ENCODE results near the gene IFNAR1.

The IFNAR1 gene

GRCh38 chr21:33345751-33346238 lies 21.0 kb downstream of the IFNAR1 start:
- Histone ChIP-seq H3K27ac (ENCODE audit: low read length) (no peak overlapping the region), H3K27me3 (ENCODE audit: control insufficient read depth, insufficient read depth, low read length) (no peaks in the 10 kb centered on the region), H3K36me3 (ENCODE audit: control insufficient read depth, insufficient read depth, low read length) (no peaks in the 10 kb centered on the region; the same call in 1 of the 2 replicates), H3K4me1 (ENCODE audit: control insufficient read depth, insufficient read depth, low read length) (no peaks in the 10 kb centered on the region), H3K9me3 (ENCODE audit: control insufficient read depth, insufficient read depth, low read length) (no peaks in the 10 kb centered on the region), H3K4me3 (ENCODE audit: low read length) (no peak overlapping the region)
- no CpG with 5 or more reads among the region's 5 CpGs for WGBS (ENCODE audit: insufficient coverage, insufficient read length)
- DNase-seq (ENCODE audit: low read depth, low spot score), result no peak

GRCh38 chr21:33348706-33349105 lies 23.9 kb downstream of the IFNAR1 start:
- Histone ChIP-seq H3K36me3 (ENCODE audit: control insufficient read depth, insufficient read depth, low read length) (no peaks in the 10 kb centered on the region; the same call in 1 of the 2 replicates), H3K27me3 (ENCODE audit: control insufficient read depth, insufficient read depth, low read length) (no peaks in the 10 kb centered on the region), H3K4me3 (ENCODE audit: low read length) (no peak overlapping the region), H3K27ac (ENCODE audit: low read length) (no peak overlapping the region), H3K4me1 (ENCODE audit: control insufficient read depth, insufficient read depth, low read length) (no peaks in the 10 kb centered on the region), H3K9me3 (ENCODE audit: control insufficient read depth, insufficient read depth, low read length) (no peaks in the 10 kb centered on the region)
- DNase-seq (ENCODE audit: low read depth, low spot score), result no peak
- WGBS (ENCODE audit: insufficient coverage, insufficient read length), result no CpG with 5 or more reads among the region's 3 CpGs

GRCh38 chr21:33350676-33351075 lies 25.9 kb downstream of the IFNAR1 start:
- Histone ChIP-seq H3K4me3 (ENCODE audit: low read length) (no peak overlapping the region), H3K9me3 (ENCODE audit: control insufficient read depth, insufficient read depth, low read length) (no peaks in the 10 kb centered on the region), H3K4me1 (ENCODE audit: control insufficient read depth, insufficient read depth, low read length) (no peaks in the 10 kb centered on the region), H3K27ac (ENCODE audit: low read length) (no peak overlapping the region), H3K27me3 (ENCODE audit: control insufficient read depth, insufficient read depth, low read length) (no peaks in the 10 kb centered on the region), H3K36me3 (ENCODE audit: control insufficient read depth, insufficient read depth, low read length) (no peaks in the 10 kb centered on the region; the same call in 1 of the 2 replicates)
- no peak for DNase-seq (ENCODE audit: low read depth, low spot score)
- no CpG with 5 or more reads among the region's 3 CpGs for WGBS (ENCODE audit: insufficient coverage, insufficient read length)

GRCh38 chr21:33355355-33355754 lies 30.6 kb downstream of the IFNAR1 start:
- Histone ChIP-seq H3K36me3 (ENCODE audit: control insufficient read depth, insufficient read depth, low read length) (peaks cover 3% of the 10 kb centered on the region; the same call in 1 of the 2 replicates), H3K4me3 (ENCODE audit: low read length) (no peak overlapping the region)
- no CpG with 5 or more reads among the region's 6 CpGs for WGBS (ENCODE audit: insufficient coverage, insufficient read length)

GRCh38 chr21:33355996-33356395 lies 31.2 kb downstream of the IFNAR1 start:
- no peak overlapping the region for H3K27ac ChIP-seq (ENCODE audit: low read length)
- no peaks in the 10 kb centered on the region for H3K4me1 ChIP-seq (ENCODE audit: control insufficient read depth, insufficient read depth, low read length)
- DNase-seq (ENCODE audit: low read depth, low spot score), result no peak
- no peaks in the 10 kb centered on the region for H3K27me3 ChIP-seq (ENCODE audit: control insufficient read depth, insufficient read depth, low read length)
- peaks cover 3% of the 10 kb centered on the region; the same call in 1 of the 2 replicates for H3K36me3 ChIP-seq (ENCODE audit: control insufficient read depth, insufficient read depth, low read length)
- no peaks in the 10 kb centered on the region for H3K9me3 ChIP-seq (ENCODE audit: control insufficient read depth, insufficient read depth, low read length)
- H3K4me3 ChIP-seq (ENCODE audit: low read length), result no peak overlapping the region
- WGBS (ENCODE audit: insufficient coverage, insufficient read length), result no CpG with 5 or more reads among the region's 11 CpGs

More at GRCh38 chr21:33355355-33355754, 30.6 kb downstream of the IFNAR1 start:
- Histone ChIP-seq H3K27ac (ENCODE audit: low read length) (no peak overlapping the region), H3K9me3 (ENCODE audit: control insufficient read depth, insufficient read depth, low read length) (no peaks in the 10 kb centered on the region), H3K27me3 (ENCODE audit: control insufficient read depth, insufficient read depth, low read length) (no peaks in the 10 kb centered on the region), H3K4me1 (ENCODE audit: control insufficient read depth, insufficient read depth, low read length) (no peaks in the 10 kb centered on the region)
- DNase-seq (ENCODE audit: low read depth, low spot score), result no peak

GRCh38 chr21:33357177-33357576 lies 32.4 kb downstream of the IFNAR1 start:
- no CpG with 5 or more reads among the region's 8 CpGs for WGBS (ENCODE audit: insufficient coverage, insufficient read length)
- Histone ChIP-seq H3K4me3 (ENCODE audit: low read length) (no peak overlapping the region), H3K27me3 (ENCODE audit: control insufficient read depth, insufficient read depth, low read length) (no peaks in the 10 kb centered on the region), H3K36me3 (ENCODE audit: control insufficient read depth, insufficient read depth, low read length) (peaks cover 3% of the 10 kb centered on the region; the same call in 1 of the 2 replicates), H3K27ac (ENCODE audit: low read length) (no peak overlapping the region), H3K4me1 (ENCODE audit: control insufficient read depth, insufficient read depth, low read length) (peaks cover 2% of the 10 kb centered on the region; the same call in 1 of the 2 replicates), H3K9me3 (ENCODE audit: control insufficient read depth, insufficient read depth, low read length) (no peaks in the 10 kb centered on the region)
- no peak for DNase-seq (ENCODE audit: low read depth, low spot score)

- Histone ChIP-seq H3K4me1 (ENCODE audit: control insufficient read depth, insufficient read depth, low read length) (peaks cover 2% of the 10 kb centered on the region; the same call in 1 of the 2 replicates), H3K27ac (ENCODE audit: low read length) (no peak overlapping the region), H3K4me3 (ENCODE audit: low read length) (no peak overlapping the region), H3K27me3 (ENCODE audit: control insufficient read depth, insufficient read depth, low read length) (no peaks in the 10 kb centered on the region), H3K9me3 (ENCODE audit: control insufficient read depth, insufficient read depth, low read length) (no peaks in the 10 kb centered on the region), H3K36me3 (ENCODE audit: control insufficient read depth, insufficient read depth, low read length) (peaks cover 3% of the 10 kb centered on the region; the same call in 1 of the 2 replicates)
- WGBS (ENCODE audit: insufficient coverage, insufficient read length), result no CpG with 5 or more reads among the region's 4 CpGs
- DNase-seq (ENCODE audit: low read depth, low spot score), result no peak
Measured at GRCh38 chr21:33359446-33359845, 34.7 kb downstream of the IFNAR1 start.

- H3K36me3 ChIP-seq (ENCODE audit: control insufficient read depth, insufficient read depth, low read length), result peaks cover 3% of the 10 kb centered on the region; the same call in 1 of the 2 replicates
- H3K27ac ChIP-seq (ENCODE audit: low read length), result no peak overlapping the region
- WGBS (ENCODE audit: insufficient coverage, insufficient read length), result no CpG with 5 or more reads among the region's 6 CpGs
- no peak overlapping the region for H3K4me3 ChIP-seq (ENCODE audit: low read length)
- H3K9me3 ChIP-seq (ENCODE audit: control insufficient read depth, insufficient read depth, low read length), result no peaks in the 10 kb centered on the region
- no peaks in the 10 kb centered on the region for H3K27me3 ChIP-seq (ENCODE audit: control insufficient read depth, insufficient read depth, low read length)
- peaks cover 2% of the 10 kb centered on the region; the same call in 1 of the 2 replicates for H3K4me1 ChIP-seq (ENCODE audit: control insufficient read depth, insufficient read depth, low read length)
- no peak for DNase-seq (ENCODE audit: low read depth, low spot score)
Measured at GRCh38 chr21:33360281-33360680, 35.5 kb downstream of the IFNAR1 start.

- no peak overlapping the region for H3K27ac ChIP-seq (ENCODE audit: low read length)
- no CpG with 5 or more reads among the region's 14 CpGs for WGBS (ENCODE audit: insufficient coverage, insufficient read length)
- peaks cover 1% of the 10 kb centered on the region; the same call in 1 of the 2 replicates for H3K36me3 ChIP-seq (ENCODE audit: control insufficient read depth, insufficient read depth, low read length)
- H3K27me3 ChIP-seq (ENCODE audit: control insufficient read depth, insufficient read depth, low read length), result no peaks in the 10 kb centered on the region
- no peak overlapping the region for H3K4me3 ChIP-seq (ENCODE audit: low read length)
- DNase-seq (ENCODE audit: low read depth, low spot score), result peak; percentile 78
- H3K9me3 ChIP-seq (ENCODE audit: control insufficient read depth, insufficient read depth, low read length), result no peaks in the 10 kb centered on the region
- peaks cover 2% of the 10 kb centered on the region; the same call in 1 of the 2 replicates for H3K4me1 ChIP-seq (ENCODE audit: control insufficient read depth, insufficient read depth, low read length)
Measured at GRCh38 chr21:33360881-33361602, 36.3 kb downstream of the IFNAR1 start.

GRCh38 chr21:33362044-33362555 lies 37.3 kb downstream of the IFNAR1 start:
- Histone ChIP-seq H3K4me1 (ENCODE audit: control insufficient read depth, insufficient read depth, low read length) (peaks cover 2% of the 10 kb centered on the region; the same call in 1 of the 2 replicates), H3K27me3 (ENCODE audit: control insufficient read depth, insufficient read depth, low read length) (no peaks in the 10 kb centered on the region), H3K4me3 (ENCODE audit: low read length) (no peak overlapping the region), H3K9me3 (ENCODE audit: control insufficient read depth, insufficient read depth, low read length) (no peaks in the 10 kb centered on the region; the same call in 1 of the 2 replicates), H3K27ac (ENCODE audit: low read length) (no peak overlapping the region), H3K36me3 (ENCODE audit: control insufficient read depth, insufficient read depth, low read length) (no peaks in the 10 kb centered on the region)
- peak; percentile 79 for DNase-seq (ENCODE audit: low read depth, low spot score)
- WGBS (ENCODE audit: insufficient coverage, insufficient read length), result no CpG with 5 or more reads among the region's 12 CpGs
